ENCODE data around the gene HDGF.
A peak's percentile ranks its signal among the peaks of the same experiment; 100 is the strongest.

Gene HDGF

GRCh38 chr1:156725683-156726280, 25.7 kb downstream of the HDGF start:
- peak; percentile 72 for DNase-seq (ENCODE audit: low read depth)

DNA sequence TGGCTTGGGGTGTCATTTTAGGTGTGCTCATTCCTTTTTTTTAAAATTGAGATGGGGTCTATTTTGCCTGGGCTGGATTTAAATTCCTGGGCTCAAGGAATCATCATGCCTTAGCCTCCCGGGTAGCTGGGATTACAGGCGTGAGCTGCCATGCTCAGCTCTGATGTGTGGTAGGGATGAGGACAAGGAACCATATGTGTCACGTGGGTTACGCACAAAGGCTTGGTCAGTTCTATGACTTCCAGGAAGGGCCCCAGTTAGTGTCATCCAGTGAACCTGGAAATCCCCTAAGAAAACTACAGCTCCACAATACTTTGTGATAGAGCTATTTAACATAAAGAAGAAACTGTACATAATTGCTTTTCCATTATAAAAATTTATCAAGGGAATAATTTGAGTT, 29.9 kb downstream of the HDGF start:
- DNase-seq (ENCODE audit: low read depth), result no peak

DNA sequence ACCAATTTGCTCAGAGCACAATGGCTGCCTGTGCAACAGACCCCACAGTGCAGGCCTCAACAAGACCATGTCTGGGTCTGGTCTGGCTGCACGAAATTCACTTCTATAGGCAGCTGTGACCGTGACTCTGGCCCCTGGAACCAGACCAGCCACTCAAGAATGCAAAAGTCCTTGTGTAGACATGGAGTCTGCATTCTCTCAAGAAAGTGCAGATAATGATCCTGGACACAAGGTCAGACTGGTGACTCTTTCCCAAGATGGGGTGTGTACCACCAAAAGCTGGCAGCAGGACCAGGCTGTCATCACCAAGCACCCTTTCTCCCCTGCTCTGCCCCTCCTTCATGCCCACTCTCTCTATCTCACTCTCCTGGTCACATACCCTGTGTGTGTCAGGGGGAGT, 30.3 kb downstream of the HDGF start:
- DNase-seq (ENCODE audit: low read depth), result no peak

- DNase-seq (ENCODE audit: low read depth), result no peak
These were observed 34.1 kb downstream of the HDGF start for GRCh38 chr1:156717351-156717750.

- DNase-seq (ENCODE audit: low read depth), result no peak
These were observed 36.6 kb downstream of the HDGF start for GRCh38 chr1:156714830-156715229.

DNA sequence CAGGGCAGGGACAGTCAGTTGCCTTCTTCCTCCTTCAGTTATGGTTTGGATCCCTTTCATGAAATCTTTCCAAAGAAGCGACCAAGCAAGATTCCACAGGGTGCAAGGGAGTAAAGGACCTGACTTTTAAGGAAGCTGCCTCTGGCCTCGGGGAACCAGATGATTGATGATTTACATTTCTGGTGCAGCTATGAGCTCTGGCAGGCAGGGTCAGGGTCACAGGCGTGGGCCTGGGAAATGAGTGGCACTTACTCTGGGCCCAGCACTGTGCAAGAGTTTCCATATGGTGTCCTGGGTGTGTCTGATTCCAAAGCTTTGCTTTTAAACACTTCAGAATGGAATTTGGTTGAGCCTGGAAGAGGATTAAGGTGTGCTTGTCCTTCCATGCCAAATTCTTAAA, 38.8 kb downstream of the HDGF start:
- DNase-seq (ENCODE audit: low read depth), result no peak

GRCh38 chr1:156711011-156711817, 40.3 kb downstream of the HDGF start:
- DNase-seq (ENCODE audit: low read depth), result no peak

DNA sequence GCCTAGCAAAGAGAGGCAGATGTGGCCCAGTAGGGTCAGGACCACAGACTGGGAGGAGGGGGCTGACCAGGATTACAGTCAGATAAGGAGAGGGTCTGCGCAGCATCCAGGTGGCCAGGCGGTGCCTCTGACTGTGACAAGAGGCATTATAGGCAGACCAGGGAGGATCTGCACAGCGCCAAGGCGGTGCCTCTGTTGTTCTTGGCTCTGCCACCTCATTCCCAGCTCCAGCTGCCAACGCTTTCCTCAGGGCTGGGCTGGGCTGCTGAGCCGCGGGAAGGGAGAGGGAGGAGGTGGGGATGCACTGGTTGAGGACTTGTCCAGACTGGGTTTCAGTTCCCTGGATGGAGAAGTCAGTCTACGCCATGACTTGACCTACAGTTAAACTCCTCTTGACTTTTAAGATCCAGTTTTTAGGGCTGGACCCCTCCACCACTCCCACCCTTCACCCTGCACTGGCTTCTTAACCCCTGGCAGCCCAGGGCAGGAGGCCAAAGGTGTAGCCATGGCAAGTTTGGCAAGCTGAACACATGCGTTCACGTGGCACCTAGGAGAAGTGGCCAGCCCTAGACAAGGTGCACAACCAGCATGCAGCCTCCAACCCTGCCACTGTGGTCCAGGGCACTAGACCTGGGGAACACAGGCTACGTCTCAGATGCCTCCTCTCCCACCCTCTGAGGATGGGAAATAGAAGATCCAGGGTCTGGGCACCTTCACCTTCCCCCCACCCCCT, 41.6 kb downstream of the HDGF start:
- DNase-seq (ENCODE audit: low read depth), result no peak

DNA sequence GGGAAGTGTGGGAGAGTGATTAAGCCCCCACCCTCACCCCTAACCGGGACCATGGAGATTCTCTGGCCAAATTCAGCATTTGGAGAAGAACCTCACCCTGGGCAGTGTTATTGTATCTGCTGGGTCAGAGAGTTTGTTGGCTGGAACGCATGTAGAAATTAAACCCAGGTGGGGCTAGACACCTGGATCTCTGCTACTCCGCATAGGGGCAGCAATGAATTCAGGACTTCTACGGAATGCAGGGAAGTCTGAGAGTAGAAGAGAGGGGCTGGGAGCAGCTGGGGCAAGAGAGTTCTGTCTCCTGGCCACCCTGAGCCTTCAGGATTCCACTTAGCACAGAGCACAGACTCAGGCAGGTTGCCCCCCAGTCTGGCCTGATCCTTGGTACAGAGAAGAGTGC, 42.4 kb downstream of the HDGF start:
- DNase-seq (ENCODE audit: low read depth), result no peak

- DNase-seq (ENCODE audit: low read depth), result no peak
These were observed 43.2 kb downstream of the HDGF start for GRCh38 chr1:156708218-156708661.

DNA sequence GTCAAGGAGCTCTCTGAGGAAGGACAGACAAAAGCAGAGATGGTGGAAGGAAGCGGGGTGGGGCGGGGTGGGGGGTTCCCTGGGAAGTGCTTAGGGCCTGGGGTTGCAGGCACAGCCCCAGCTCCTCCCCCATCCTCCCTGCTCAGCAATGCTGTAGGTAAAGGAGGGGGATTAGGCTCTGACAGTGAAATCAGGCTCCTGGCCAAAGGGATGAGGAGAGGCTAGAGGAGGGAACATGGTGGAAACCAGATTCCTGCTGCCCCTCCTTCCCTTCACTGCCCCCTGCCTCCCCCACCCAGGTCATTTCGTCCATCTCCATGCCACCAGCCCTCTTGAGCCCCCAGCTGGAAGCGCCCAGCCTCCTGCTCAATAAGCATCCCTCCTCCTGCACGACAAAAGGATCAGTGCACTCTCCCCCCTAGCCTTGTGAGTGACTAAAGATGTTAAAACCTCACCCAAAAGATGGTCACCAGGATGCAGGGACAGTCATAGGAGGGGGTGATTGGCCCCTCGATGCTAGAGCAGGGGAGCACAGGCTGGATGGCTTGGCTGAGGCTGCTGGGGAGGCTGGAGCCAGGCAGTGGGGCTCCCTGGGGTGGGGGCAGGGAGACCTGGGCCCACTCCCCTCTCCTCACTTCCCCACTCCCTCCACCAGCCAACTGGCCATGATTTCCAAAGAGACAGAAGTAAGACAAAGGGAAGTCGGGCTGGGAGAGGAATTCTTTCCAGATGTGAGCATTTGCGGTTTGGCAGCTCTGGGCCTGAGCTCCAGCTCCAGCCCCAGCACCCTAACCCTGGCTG, 43.9 kb downstream of the HDGF start:
- DNase-seq (ENCODE audit: low read depth), result no peak

GRCh38 chr1:156706657-156707416, 44.6 kb downstream of the HDGF start:
- DNase-seq (ENCODE audit: low read depth), result no peak

DNA sequence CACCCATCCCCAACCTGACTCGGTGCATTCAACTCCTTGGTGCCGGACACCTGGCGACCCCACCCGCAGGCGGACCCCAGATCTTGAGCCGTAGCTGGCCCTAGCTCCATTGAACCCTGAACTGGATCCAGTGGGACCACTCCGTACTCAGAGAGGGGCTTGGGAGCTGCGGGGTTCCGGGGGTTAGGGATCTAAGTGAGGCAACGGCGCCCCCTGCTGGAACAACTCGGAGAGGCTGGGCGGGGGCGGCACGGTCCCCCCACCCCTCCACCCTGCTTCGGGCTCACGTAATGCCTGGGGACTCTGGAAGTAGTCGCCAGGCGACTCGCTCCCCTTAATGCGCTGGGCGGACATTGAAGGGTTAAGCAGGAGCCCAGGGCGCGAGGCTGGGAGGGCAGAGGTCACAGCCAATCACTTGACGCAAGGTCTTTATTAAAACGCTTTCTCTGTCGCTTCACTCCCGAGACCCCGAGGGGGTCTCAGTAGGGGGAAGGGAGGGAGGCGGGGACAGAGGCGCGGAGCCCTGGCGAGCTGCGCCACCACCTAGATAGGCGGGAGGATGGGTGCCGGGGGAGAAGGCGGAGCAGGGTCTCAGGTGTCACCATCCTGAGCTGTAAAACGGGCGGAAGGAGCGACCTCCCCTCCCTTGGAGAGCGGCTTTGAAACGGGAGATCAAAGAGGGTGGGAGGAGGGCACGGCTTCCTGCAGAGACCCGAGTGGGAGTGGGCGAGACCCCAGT, 45.4 kb downstream of the HDGF start:
- peak; percentile 47 for DNase-seq (ENCODE audit: low read depth)

DNA sequence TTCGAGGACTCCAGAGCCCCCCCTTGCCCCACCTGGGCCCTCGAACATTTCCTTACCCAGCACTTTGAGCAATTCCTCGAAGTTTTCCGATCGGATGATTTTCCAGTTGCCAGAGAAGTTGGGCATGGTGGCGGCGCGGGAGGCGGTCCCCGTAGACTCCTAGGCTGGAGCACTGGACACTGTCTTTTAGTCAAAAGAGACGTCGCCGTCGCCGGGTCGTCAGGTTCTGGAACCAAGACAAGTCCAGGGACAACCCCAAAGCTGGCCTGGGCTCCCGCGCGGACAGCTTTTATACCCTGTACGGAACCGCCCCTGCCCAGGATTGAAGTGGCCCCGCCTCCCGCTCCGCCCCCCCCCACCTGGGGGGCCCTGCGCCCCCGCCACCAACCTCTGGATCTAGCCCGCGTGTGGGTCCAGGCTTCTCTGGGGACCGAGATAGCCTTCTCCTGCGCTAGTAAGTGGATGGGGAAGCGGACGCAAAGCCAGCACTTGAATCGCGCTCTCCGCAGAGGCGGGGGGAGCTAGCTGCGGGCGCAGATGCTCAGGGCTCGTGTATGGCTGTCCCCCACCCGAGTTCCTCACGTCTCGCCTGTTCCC, 46.1 kb downstream of the HDGF start, which contains the start of gene CRABP2:
Gene CRABP2 (minus strand): TSS at position 263 of the 597 bp plus-strand sequence. CDS start 137 bp downstream, at position 126.
- no peak for DNase-seq (ENCODE audit: low read depth)

DNA sequence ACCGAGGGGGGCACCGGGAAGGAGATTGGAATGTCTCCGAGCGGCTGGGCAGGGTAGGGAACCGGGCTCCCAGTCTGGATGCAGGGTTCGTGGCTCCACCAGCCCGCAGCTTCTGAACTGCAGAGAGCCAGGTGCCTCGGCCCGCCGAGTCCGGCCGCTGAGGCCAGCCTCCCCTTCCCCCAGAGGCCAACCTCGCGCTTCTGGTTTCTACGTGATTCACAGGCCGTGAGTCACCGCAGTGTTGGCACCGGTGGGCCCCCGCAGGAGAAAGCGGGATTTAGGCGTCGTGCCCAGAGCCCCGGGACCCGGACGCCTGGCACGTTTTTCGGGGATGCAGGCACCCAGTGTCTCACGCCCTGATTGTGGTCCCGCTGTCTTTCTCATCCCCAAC, 46.5 kb downstream of the HDGF start:
- no peak for DNase-seq (ENCODE audit: low read depth)

GRCh38 chr1:156704166-156704711, 47.2 kb downstream of the HDGF start:
- no peak for DNase-seq (ENCODE audit: low read depth)

- DNase-seq (ENCODE audit: low read depth), result no peak
These were observed 47.7 kb downstream of the HDGF start for GRCh38 chr1:156703741-156704140.

DNA sequence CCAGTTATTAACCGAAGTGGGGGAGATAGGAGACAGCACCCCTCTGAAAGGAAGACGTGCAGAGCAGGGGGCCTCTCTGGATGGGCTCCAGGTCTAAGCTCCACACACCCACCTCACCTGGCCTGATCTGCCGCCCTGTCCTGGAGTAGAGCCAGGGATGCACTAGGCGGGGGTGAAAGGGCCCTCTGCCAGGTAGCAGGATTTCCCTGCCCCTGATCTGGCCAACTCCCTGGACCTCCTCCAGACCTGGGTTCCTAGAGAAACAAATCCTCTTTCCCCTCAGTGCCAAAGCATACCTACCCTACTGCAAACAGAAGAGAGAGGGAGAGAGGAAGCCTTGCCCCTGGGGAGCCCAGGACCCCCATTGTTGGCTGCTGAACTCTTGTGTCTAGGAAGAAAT, 48.1 kb downstream of the HDGF start:
- DNase-seq (ENCODE audit: low read depth), result no peak

- DNase-seq (ENCODE audit: low read depth), result no peak
These were observed 50.5 kb downstream of the HDGF start for GRCh38 chr1:156700736-156701531.

All from stimulated activated CD8-positive, alpha-beta memory T cell treated with anti-CD3 and anti-CD28 coated beads, Interleukin-12 subunit alpha, Interleukin-12 subunit beta, amount 100 ng/mL, for 1 hour (primary cell).